ENCODE results near the gene LIMS2.

The LIMS2 gene

DNA sequence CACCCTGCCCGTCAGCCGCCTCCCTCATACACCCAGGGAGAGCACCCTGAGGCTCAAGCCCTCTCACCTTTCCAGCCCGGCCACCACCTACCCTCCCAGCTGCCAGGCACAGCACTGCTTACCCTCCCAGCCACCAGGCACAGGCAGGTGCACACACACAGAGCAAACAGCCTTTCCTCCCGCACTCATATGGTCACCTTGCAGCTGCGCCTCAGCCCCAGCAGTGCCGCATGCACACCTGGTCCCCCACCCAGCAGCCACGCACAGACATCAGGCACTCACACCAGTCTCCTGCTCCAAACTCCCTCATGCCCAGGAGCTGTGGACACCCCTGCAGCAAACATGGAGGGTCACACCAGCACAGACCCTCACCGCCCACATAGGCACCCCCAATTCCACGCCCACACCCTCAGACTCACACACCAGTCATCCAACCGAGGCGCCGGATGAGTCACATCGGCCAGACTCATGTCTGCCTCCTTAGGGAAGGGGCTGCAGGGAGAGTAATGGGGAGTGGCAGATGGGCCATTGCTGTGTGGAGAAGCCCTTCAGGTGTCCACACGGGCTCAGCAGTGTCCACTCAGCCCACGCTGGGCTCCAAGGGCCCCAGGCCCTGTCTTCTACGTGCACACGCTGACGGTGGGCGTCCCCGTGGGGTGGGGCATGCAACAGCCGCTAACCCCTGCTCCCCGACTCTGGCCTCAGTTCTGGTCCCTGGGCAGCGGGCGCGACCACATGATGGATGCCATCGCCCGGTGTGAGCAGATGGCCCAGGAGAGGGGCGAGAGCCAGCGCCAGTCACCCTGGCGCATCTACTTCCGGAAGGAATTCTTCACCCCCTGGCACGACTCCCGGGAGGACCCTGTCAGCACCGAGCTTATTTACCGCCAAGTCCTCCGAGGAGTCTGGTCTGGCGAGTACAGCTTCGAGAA, 51.7 kb downstream of the LIMS2 start:
- TF ChIP-seq, protein P1, sequence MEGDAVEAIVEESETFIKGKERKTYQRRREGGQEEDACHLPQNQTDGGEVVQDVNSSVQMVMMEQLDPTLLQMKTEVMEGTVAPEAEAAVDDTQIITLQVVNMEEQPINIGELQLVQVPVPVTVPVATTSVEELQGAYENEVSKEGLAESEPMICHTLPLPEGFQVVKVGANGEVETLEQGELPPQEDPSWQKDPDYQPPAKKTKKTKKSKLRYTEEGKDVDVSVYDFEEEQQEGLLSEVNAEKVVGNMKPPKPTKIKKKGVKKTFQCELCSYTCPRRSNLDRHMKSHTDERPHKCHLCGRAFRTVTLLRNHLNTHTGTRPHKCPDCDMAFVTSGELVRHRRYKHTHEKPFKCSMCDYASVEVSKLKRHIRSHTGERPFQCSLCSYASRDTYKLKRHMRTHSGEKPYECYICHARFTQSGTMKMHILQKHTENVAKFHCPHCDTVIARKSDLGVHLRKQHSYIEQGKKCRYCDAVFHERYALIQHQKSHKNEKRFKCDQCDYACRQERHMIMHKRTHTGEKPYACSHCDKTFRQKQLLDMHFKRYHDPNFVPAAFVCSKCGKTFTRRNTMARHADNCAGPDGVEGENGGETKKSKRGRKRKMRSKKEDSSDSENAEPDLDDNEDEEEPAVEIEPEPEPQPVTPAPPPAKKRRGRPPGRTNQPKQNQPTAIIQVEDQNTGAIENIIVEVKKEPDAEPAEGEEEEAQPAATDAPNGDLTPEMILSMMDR (conservative IDR thresholded peaks at IDR 0.05) = no peak
- no peak overlapping the region for H3K27ac ChIP-seq

DNA sequence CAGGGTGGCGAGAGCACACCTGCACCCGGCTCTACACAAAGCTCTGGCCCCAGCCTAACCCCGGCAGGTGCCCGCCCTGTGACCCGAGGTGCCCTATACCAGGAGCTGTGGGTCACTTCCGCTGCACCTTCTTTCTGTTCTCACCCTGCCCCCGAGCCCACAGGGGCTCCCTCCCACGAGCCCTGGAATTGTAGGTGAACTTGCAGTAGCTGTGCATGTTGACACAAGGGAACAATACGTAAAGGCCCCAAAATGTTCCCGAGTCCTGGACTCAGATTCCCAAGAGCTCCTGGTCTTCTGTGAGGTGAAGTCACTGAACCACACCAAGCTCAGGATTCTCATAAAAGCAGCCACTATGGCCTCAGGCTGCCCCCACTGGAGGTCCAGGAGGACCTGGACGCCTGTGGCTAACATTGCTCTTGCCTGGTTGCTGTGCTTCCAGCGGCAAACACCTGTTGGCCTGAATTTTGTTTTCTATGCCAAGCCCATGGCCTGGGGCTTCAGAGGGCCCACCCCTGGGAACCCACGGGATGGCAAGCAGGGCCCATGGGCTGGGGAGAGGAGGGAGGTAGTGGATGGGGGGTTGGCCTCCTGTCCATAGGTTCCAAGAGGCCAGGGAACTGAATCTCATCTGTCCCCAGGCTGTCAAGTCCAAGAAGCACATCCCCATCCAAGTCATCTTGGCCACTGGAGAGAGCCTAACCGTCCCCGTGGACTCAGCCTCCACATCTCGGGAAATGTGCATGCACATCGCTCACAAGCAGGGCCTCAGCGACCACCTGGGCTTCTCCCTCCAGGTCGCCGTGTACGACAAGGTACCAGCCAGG, 52.6 kb downstream of the LIMS2 start:
- TF ChIP-seq, protein P1 (conservative IDR thresholded peaks at IDR 0.05) = no peak
- H3K27ac ChIP-seq = no peak overlapping the region

DNA sequence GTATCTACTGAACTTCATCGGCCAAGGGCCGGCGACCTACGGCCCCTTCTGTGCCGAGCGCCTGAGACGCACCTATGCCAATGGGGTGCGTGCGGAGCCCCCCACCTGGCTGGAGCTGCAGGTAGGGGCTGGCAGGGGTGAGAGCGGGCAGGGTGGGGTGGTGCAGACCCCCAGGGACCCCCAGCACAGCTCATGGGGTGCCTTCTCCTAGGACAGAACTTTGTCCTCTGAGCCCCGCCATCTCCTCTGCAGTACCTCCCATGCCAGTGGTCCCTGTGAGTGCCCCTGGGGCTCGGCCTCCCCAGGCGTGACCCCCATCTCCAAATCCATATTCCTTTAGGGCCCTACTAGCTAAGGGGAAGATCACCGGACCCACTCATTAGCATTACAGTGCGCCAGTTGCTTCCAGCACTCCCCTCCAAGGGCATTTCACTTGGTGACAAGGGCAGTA, 53.3 kb downstream of the LIMS2 start:
- TF ChIP-seq, protein P1 (conservative IDR thresholded peaks at IDR 0.05) = no peak
- no peak overlapping the region for H3K27ac ChIP-seq

DNA sequence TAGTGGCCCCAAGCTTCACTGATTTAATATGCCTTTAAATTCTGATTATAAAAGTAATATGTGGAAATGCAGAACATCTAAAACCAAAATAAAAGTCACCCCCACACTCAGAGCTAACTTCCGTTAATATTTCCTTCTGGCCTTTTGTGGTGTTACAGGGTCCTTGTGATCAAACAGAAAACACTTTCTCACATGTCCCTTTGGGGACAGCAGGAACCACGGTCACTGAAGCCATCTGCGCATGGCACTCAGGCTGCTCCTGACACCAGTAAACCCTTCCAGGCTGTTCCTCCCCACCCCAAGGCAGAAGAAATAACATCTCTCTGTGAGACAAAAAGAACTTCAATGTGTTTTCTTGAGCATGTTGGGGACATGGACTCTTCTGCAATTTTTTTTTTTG, 54.5 kb downstream of the LIMS2 start:
- TF ChIP-seq, protein P1 (conservative IDR thresholded peaks at IDR 0.05) = no peak
- H3K27ac ChIP-seq = no peak overlapping the region

DNA sequence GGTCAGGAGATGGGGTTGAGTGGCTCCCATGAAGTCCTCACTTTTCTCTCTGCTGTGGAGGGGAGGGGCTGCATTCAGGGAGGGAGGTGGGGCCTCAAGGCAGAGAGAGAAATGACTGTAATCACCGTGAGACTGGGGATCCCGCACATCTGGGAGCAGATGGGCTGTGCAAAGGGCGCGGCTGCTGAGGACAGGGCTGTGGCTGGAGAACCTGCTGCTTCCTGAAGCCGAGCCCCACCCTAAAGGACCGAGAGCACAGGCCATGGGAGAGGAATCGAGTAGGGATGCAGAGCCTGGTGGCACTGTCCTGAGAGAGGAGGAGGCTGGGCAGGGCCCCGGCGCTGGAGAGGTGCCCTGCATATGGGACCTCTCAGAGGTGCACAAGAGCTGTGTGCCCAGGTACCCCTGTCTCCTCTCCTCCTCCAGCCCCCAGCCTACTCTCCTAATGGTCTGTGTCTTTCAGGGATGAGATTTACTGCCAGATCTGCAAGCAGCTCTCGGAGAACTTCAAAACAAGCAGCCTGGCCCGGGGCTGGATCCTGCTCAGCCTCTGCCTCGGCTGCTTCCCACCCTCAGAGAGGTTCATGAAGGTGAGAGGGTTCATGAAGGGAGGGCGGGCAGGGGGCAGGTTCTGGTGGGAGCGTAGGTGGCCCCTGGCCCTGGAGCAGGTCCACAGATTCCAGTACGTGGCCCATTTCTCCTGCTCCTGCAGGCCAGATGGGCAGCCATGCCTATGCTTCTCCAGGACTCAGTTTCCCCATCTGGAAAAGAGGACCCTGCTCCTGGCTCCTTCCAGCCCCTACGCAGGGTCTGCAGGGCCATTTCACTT, 55.2 kb downstream of the LIMS2 start:
- no peak overlapping the region for H3K27ac ChIP-seq
- TF ChIP-seq, protein P1 (conservative IDR thresholded peaks at IDR 0.05) = no peak

DNA sequence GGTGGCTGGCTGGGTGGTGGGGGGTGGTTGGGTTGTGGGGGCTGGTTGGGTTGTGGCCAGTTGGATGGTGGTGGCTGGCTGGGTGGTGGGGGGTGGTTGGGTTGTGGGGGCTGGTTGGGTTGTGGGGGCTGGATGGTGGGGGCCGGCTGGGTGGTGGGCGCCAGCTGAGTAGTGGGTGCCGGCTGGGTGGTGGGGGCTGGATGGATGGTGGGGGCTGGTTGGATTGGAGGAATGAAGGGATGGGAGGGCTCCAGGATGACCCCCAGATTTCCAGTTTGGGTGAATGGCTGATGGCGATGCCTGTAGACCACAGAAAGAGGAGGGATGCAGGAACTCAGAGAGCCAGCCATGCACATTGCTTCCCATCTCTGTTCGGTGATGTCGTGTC, 56.1 kb downstream of the LIMS2 start:
- no peak overlapping the region for H3K27ac ChIP-seq
- TF ChIP-seq, protein P1 (conservative IDR thresholded peaks at IDR 0.05) = no peak
